Activated T-helper 1 cell treated with anti-CD3 and anti-CD28 coated beads, Interleukin-2, amount 50 U/mL, for 16 hours (primary cell): Measurements from ENCODE around the gene P2RX7.
"Not testable (repeated sequence)": the region's sequence is repeated elsewhere in the genome, so short reads cannot be mapped to it uniquely, and the experiment has no call there.

Experiments used
- DNase-seq, 2 donors: peaks; one replicate each; pipeline ENCODE4 v3.0.0-alpha.2; 2020; ENCODE audit warnings: low read depth in 1 of 2, low spot score in 1 of 2

P2RX7 gene

GRCh38 chr12:121133838-121134237, 1.2 kb downstream of the P2RX7 start:
- no peak for DNase-seq

- no peak for DNase-seq
These were observed 2.6 kb downstream of the P2RX7 start for GRCh38 chr12:121135320-121135719.

GRCh38 chr12:121137512-121137911, 4.8 kb downstream of the P2RX7 start:
- no peak for DNase-seq

- no peak for DNase-seq
These were observed 5.6 kb downstream of the P2RX7 start for GRCh38 chr12:121138284-121138683.

GRCh38 chr12:121139286-121139685, 6.6 kb downstream of the P2RX7 start:
- DNase-seq: no peak

GRCh38 chr12:121142171-121142950, 9.7 kb downstream of the P2RX7 start:
- no peak for DNase-seq

- DNase-seq: no peak
These were observed 11.8 kb downstream of the P2RX7 start for GRCh38 chr12:121144416-121144914.

- no peak for DNase-seq
These were observed 12.5 kb downstream of the P2RX7 start for GRCh38 chr12:121145221-121145620.

- DNase-seq: not testable (repeated sequence)
These were observed 16.6 kb downstream of the P2RX7 start for GRCh38 chr12:121149289-121149688.

- DNase-seq: no peak
These were observed 22.2 kb downstream of the P2RX7 start for GRCh38 chr12:121154793-121155375.

- DNase-seq: no peak
These were observed 23.7 kb downstream of the P2RX7 start for GRCh38 chr12:121156365-121156764.

GRCh38 chr12:121158085-121158484, 25.4 kb downstream of the P2RX7 start:
- no peak for DNase-seq

- not testable (repeated sequence) for DNase-seq
These were observed 26.2 kb downstream of the P2RX7 start for GRCh38 chr12:121158728-121159351.

GRCh38 chr12:121159467-121160307, 27.0 kb downstream of the P2RX7 start:
- no peak for DNase-seq

GRCh38 chr12:121162384-121162783, 29.7 kb downstream of the P2RX7 start:
- no peak for DNase-seq

- no peak for DNase-seq
These were observed 30.3 kb downstream of the P2RX7 start for GRCh38 chr12:121162985-121163384.

GRCh38 chr12:121164839-121165238, 32.2 kb downstream of the P2RX7 start:
- DNase-seq: not testable (repeated sequence)

GRCh38 chr12:121165316-121165715, 32.6 kb downstream of the P2RX7 start:
- DNase-seq: no peak

GRCh38 chr12:121166356-121166755, 33.7 kb downstream of the P2RX7 start:
- DNase-seq: no peak

- no peak for DNase-seq
These were observed 34.6 kb downstream of the P2RX7 start for GRCh38 chr12:121167232-121167820.

GRCh38 chr12:121167951-121168350, 35.3 kb downstream of the P2RX7 start:
- no peak for DNase-seq
